T-helper 2 cell (primary cell): ENCODE results near the gene ZMAT5.

Experiments
- DNase-seq, 5 experiments: peaks; one replicate each; pipeline versions ENCODE4 v3.0.0 to v3.0.0-alpha.2; 2012 to 2022

ZMAT5 gene

DNA sequence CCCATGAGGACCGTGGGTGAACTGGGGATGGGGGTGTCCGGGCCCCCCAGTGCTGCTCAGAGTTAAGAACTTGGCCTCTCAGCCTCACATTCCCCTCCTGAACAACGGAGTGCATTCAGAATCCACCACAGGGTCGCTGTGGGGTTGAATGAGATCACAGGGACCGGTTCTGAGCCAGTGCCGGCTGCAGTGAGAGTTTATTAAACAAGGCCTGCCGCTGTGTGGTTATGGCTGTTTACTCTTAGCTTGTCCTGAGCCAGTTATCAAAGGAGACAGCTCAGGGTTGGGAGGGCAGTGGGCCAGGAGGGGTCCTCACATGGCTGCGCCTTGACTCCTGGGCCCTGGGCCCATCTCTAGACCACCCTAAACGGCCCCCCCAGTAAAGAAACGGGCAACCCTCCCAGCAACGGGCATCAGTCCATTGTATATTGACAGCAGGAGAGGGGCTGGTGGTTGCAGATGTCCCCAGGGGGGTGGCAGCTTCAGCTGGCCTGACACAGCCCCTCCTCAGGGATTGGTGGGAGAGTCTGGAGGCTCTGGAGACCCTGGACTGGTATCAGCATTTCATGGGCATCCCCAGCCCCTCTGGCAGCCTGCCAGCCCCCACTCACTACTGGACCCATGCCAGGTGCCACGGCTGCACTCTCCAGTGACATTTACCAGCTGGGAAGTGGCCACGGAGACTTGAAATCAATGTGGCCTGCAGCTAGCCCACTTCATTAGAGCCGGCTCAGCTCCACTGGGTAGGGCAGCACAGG lies 62.1 kb downstream of the ZMAT5 start:
- DNase-seq, result no peak

DNA sequence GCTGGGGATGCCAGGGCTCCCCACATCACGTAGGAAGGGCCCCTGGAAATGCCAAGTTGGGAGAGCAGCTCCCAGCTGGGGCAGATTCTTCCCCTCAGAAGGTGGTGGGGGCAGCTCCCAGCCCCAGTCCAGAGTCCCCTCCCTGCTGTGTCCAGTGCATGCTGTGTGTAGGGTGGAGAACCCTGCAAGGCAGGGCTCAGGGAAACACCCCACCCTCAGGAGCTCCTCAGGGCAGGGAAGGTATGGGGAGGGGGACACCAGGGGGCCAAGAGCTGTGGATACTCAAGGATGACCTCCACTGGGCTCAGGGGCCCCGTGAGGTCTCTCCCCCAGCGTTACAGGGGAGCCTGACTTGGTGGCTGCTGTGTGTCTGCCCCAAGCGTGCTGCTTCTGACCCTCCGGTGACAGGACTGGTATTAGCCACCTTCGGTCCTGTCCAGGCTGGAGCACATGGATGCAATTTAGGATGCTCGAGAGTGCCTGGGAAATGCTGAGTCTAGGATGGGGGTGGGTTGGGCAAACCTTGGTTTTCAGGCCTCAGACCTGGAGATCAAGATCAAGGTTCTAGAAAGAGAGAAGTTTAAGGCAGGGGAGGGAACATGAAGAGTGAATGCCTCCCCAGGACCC lies 63.1 kb downstream of the ZMAT5 start:
- no peak for DNase-seq

DNA sequence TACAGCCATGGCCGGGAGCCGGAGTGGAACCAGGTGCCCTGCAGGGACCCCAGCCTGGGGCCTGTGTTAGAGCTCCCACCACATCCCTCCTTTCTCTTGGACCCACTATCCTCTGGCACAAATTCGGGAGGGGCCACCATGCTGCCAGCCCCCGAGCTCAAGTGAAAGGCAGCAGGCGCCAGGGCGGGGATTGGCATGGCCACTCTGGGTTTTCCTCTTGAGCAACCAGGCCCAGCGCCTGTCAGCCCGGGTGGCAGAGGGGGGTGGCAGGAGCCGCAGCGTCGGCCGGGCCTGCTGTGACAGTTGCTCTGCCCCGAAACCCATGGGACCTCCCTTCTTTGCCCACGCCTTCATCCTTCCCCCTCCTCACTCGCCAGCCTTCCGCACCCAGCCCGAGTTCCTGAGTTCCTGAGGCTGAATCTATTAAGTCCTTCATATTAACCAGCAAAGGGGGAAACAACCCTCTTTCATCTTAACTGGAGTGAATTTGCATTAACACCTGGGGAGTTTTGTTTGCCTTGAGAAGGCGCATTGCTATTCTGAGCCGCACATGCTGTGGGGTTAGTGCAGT lies 63.8 kb downstream of the ZMAT5 start:
- DNase-seq, result no peak

DNA sequence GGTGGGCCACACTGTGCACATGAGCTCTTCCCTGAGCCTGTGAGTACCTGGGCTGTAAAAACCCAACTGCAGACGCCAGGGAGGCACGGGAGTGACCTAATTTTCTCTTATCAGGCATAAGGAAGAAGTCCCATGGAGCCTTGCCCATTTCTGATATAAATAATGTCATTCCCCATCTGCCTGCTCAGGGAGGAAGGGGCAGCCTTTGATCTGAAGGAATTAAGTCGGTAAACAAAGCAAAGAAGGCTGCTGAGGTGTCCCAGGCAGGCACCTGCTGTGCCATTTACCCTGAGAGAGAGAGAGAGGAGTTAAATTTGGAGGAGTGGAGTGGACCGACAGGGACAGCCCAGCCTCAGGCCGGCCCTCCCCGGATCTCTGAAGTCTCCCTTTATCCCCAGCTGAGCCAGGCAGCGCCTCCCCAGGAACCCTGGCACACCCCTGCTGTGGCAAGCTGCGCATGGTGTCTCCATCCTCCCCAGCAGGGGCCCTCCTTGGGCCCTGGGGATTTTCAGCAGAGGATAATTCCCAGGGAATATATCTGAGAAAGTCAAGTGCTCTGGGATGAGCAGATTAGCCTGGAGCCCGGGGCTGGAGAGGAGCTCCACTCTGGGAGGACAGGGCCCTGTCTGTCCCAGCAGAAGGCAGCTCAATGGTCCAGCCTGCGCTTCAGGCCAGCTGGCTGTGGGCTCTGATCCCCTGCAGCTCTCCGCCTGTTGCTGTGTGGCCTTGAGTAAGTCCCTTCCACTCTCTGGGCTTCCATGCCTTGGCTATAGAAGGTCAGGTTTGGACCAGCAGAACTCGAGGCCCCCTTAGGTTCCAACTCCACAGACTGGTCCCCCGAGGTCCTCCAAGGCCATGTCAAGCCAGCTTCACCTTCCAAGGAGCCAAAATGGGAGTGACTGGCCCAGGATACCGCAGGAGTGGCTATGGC lies 64.5 kb downstream of the ZMAT5 start:
- DNase-seq, result no peak

DNA sequence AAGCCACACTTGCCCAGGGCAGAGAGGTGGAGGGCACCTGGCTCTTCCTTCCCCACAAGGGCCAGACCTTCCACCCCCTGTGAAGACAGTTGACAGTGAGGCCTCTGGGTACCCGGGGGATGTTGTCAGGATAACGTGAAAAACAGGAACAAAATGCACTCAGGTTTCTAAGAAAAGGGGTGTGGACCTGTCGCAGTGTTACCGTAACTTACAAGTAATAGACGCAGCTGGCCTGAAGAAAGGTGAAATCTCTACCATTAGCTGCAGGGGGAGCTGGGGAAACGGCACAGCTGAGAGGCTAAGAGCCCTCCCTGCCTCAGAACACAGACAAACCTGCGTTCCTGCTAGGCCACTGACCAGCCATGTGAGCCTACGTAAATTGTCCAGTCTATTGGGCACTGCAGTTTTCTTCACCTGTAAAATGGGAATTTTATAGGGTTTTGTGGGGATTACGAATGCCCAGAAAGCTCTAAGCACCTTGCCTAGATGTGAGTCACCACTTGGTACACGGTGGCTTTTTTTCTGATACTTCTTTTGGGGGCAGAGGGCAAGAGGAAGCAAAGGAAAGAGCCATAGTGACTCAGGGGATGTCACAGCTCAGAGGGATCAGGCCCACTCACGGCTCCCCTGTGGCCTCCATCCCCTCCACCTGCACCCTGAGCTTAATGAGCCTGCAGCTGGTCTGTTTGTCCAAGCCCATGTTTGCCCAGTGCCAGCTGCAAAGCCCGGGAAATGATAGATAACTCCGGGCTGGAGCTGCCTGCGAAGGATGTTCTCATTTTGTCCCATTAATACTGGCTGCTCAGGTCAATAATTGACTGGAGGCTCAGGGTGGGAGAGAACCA lies 65.4 kb downstream of the ZMAT5 start:
- peak in 1 of 5 experiments; percentile 47 for DNase-seq

DNA sequence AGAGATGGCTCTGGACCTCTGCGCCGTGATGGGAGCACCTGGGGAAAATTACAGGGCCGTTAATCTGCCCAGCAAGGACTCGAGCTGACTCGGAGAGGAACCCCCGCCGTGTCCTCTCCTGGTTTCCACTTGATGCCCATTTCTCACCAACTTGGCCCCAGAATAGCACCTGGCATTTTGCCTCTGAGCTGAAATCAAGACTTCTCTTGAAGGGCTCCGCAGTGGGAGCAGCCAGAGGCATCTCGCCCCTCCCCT lies 66.0 kb downstream of the ZMAT5 start:
- no peak for DNase-seq

DNA sequence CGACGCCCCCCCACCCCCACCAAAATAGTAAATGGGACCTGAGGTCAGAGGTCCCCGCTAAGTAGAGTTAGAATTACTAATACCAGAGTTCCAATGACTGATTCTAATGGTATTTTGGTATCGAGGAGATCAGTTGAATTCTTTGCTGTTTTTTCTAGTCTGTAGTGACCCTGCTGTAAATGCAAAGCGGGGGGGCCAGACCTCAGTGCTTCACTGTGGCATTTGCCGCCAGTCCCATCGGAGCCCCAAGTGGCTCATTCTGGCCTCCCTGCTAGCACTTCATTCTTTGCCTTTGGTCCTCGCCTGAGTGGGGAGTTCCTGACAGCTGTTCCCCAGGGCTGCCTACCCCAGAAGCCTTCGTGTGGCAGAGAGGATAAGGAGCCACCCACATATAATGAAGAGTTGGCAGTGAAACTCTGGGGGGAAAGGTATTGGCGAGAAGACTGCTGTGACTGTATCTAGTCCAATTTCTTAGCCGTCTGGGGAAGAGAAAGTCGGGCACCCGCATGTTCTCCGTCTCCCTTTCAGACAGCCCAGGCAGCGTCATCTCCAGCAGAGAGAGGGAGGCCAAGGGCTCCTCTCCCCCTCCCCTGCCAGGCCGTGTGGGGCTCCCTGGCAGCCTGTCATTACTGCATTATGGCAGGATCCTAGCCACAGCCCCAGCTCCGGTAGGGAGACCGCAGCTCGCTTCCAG lies 66.5 kb downstream of the ZMAT5 start:
- DNase-seq, result no peak

DNA sequence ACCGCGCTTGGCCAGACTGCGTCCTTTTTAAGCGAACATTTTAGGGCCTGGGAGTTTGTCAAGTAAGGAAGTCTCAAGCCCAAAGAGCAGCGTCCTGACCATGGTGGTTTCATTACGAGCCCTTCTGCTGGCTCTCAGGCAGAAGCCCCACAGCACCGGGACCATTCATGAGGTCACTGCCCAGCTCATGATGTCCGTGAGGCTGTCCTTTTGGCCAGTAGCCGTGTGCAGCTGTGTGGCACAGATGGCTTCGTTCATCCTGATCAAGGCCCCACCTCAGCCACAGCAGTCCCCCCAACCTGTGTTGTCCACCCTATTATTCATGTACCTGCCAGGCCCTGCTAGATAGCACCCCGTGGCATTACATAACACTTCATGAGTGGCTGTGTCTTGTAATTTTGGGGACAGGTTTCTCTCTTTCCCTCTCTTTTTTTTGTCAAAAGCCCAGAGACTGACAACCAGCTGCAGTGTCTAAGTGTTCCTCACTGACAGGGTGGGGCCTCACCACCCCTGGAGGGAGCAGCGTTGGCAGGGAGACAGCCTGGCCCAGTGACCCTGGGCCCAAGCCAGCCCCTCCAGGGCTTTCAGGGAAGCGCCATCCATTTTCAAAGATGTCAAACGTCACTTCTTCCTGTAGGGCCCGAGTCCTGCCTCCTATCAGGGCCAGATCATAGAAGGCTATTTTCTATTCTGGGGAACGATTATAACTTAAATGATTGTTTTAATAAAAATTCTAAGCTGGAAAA lies 68.8 kb downstream of the ZMAT5 start:
- no peak for DNase-seq

DNA sequence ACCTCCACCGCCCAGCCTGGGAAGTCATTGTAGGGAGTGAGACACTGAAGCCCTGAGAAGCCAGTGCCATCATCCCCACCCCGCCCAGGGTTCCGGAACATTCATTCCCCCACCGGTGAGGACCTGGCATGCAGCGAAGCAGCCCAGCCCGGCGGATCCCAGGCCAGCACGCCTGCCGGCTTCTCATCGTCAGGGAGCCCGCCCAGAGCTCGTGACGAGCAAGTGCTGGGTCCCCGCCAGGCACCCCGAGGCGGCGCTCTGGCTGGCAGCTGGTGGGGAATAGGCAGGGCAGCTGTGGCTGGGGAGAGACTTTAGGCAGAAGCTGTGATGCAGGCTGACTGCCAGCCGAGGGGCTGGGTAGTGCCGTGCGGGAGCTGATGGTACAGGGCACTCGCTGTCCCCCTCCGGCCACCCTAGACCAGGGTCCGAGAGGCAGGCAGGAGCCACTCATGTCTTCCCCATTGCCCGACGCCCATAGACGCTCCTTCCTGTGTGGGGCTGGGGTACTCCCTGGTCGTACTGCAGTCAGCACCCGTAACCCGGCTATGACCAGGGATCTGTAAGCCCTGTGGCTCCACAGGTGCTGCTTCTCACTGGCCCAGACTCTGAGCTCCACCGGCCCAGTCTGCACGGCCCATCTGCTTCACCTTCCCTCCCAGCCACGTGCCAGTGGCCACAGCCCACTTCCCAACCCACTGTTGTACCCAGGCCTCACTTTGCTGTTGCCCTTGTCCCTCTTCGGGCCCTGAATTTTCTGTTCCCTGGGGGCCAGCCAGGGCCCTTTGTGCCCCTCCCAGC lies 71.5 kb downstream of the ZMAT5 start:
- DNase-seq, result no peak

DNA sequence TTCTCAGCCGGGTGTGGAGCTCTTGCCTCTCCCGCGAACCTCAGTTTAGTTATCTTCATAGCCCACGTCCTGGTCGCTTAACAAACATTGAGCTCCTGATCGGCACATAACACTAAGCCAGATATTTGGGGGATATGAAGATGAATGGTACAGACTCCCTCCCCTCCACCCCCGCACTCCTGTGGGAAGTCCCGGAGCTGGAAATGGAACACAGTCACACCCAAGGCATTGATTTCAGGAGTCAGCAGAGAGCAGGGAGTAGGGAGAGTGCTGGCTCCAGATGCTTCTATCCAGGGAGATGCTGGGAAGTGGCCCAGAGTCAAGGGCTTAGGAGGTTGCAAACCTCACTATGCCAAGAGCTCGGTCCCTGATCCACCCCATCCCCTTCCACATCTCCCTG lies 73.1 kb downstream of the ZMAT5 start:
- DNase-seq, result no peak

DNA sequence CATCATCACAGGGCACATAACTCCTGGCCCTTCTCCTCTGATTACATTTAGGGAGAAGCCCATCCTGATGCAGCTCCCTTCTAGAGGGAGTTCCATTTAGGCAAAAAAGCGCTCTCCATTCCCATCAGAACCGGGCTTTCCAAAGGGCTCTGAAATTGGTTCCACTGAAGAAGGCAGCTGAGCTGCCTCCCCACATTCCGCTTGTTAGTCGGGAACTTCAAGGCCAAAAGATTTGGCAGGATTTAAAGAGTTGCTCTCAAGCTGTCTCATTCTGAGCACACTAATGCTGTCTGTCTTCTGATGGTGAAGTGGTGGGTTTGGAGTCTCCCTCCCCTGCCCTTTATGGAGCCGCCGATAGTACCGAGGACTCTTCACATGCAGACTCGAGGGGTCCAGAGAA lies 73.6 kb downstream of the ZMAT5 start:
- DNase-seq, result no peak

DNA sequence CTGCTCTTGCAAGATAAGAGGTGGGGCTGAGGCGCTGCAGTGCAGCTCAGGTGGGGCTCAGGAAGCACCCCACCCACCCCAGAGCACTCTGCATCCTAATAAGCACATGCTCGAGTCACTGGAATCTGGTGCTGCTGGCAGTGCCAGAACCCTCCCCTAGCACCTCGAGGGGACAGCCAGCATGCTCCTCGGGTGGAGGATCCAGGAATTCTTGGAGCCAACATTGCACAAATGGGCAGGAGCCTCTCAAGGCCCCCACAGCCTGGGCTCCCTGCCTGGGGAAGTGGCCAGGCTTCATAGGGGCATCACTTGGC lies 74.5 kb downstream of the ZMAT5 start:
- DNase-seq, result no peak

DNA sequence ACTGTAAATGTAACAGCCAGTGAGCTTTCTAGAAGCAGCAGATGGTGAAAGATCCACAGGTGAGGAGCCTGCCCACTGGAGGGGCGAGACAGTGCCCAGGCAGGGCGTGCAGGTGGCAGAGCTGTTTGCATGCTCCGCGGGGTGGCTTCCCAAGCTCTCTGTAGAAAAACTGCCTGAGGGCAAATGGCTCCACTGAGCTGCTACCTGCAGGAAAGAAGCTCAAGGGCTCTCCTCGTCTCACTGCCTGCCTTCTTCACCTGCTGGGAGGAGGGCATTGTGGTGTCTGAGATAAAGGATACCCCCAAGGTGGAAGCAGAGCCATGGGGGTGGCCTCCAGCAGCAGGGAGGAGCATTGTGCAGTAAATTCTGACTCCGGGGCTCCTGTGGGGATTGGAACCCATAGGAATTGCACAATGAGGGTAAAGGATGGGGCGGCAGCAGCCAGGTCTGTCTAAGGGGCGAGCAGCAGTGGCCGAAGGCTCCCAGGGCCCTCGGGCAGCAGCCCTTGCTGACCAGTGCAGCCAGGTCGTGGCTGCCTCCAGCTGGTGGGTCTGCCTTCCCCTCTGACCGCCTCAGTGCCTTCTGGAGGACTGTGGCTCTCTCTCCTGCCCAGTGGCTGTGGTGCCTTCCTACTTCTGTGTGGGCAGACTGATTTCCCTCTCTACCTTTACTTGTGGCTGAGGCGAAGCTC lies 75.0 kb downstream of the ZMAT5 start:
- DNase-seq, result no peak

DNA sequence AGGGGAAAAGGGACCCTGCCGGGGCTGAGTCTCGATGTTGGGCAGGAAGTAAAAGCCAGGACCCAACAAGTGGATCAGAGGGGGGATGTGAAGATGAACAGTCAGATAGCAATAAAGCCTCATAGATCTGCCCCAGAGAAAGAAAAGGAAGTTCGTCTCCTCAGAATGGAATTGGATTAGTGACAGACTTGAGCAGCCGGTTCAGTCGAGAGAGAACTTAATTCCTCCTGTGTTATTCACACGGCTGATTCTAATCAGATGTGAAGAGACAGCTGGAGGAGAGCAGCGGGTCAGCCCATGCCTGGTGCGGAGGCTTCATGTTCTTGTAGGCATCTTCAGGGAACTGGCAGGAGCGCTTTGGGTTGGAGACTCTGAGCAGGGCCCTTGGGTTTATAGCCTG lies 76.3 kb downstream of the ZMAT5 start:
- DNase-seq, result no peak

DNA sequence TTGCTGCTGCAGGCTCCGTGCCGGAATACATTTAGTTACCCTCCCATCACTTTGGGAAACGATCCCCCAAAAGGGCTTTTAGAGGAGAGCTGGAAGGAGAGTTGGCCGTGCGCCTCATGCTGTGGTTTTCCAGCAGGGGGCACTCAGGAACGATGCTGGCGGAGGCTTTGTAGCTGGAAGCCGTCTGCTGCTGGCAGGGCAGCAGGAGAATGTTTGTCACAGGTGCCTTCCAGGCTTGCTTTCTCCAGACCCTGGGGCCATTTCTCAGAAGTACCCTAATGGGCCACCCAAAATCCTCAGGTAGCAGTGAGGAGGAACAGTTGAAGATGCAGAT lies 77.0 kb downstream of the ZMAT5 start:
- DNase-seq, result peak in 3 of 5 experiments; percentile 23 to 49 (median 23)

DNA sequence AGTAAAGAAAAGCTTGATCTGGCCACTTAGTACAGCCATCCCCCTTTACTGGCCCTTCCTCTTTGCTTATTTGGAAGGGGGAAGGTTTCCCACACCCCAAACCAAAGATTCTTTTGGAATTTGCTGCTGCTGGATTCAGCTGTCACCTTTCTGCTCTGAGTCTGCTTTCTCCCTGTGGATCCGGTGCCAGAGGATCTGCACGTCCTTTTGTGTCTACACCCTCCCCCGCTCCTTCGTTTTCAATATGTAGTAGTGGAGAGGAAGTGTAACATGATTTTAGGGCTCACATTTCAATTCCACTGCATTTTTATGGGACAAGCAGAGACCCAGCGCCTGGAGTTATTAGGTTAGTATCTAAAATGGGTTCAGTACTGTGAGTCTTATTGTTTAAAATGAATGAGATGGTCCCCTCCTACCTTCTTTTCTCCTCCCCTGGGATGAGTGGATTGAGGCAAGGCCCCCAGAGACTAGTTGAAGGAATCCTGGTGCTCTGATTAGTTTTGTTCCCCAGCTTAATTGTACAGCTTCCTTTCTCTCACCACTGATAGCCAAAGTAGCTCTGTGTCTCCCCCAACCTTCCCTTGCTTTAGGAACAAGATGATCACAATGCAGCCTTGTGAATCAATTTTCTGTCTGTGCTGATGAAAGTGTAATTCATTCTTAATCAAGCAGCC lies 77.5 kb downstream of the ZMAT5 start:
- DNase-seq, result no peak

DNA sequence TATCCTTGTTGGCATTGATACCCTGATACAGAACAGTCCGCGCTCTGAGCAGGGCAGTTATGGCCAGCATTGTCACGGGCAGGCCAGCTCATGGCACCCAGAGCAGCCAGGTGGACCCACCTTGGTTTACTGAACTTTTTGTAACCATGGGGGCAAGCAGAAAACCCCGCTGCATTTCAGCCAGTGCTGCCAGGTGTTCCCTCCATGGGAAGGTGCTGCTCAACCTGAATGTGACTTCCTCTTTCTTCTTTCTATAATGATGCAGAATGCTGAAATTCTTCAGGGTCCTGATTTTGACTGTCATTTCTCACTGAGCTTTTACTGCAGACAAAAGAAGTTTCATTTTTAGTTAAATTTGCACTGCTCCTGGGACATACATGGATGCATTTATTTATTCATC lies 82.6 kb downstream of the ZMAT5 start:
- no peak for DNase-seq

DNA sequence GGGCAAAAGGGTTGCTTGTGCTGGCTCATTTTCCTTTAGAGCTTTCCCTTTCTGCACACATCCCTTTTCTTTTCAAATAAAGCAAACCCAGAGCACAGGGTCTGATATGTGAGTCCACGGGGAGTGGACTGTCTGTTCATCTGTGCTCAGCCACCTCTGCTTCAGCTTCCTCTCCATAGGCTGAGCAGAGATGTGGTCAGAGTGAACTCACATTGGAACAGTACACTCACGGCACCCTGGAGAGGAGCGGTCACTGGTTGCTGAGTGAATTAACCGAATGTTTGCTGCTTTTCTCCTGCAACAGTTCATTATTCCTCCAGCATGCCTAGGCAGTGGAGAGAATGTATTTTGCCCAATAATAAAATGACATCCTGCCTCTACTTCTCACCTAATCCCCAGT lies 83.3 kb downstream of the ZMAT5 start:
- DNase-seq, result no peak
